GM23248 (cell line): ENCODE data around the gene NEDD4L.

ENCODE experiments used
- EZH2 ChIP-seq: fragments of 200-600 bp; sonication (generic); IDR thresholded peaks from 2 replicates; pipeline ENCODE4 v1.6.1; 2018; ENCODE audit warnings: antibody characterized with exemption, mild to moderate bottlenecking; ENCODE audit not compliant: insufficient read depth, poor library complexity, severe bottlenecking
- EZH2phosphoT487 ChIP-seq: fragments of 200-600 bp; sonication (generic); IDR thresholded peaks from 2 replicates; pipeline ENCODE4 v1.6.1; 2018; ENCODE audit warnings: antibody characterized with exemption, moderate library complexity, mild to moderate bottlenecking, low read depth; ENCODE audit not compliant: insufficient read depth

GRCh38 chr18:58168993-58169392 is 125.0 kb downstream of the NEDD4L start:
- TF ChIP-seq EZH2phosphoT487, result no peak
- no peak for TF ChIP-seq EZH2
